ENCODE results near the gene ZDHHC13. TPM values are rescaled to one million over a fixed set of nuclear protein-coding genes. Genes with fewer than 3 reads are reported as not detected.

ZDHHC13 gene
- total and polyA plus RNA-seq, 9 of the 15 experiments (the other 6 are each of a cell fraction or from before 2014, with no cell fraction given): 4.7 to 18.6 (median 10.0) TPM

DNA sequence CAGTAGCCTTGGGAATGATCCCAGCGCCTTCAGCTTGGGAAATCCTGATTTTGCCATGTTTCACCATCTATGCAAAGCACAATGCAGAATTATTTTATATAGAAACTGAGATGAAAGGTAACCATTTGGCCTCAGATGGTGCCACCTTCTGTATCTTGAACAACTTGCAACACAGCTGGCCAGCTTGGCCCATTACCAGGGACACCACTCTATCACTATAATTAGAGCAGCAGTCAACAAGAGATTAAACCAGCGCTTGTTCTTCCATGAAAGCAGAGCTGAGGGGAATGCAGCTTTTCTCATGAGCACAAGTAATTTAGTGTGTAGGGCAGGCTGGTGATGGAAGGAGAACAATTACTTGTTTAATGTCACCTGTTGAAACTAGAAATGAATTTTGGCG lies 6.7 kb upstream of the ZDHHC13 start:
- H4K20me1 ChIP-seq (replicated peaks; ENCODE audit: control insufficient read depth, insufficient read depth, low read length): no peaks in the 10 kb centered on the region
- no peaks in the 10 kb centered on the region for H3K9me1 ChIP-seq (ENCODE audit: control insufficient read depth, insufficient read depth, low read length)
- 4% methylated on average over 3 of the region's 3 CpGs for WGBS (ENCODE audit: insufficient coverage, low coverage, missing lambda C conversion rate)
- no peaks in the 10 kb centered on the region for H3K4me1 ChIP-seq (replicated peaks in 1 of 2; ENCODE audit: control insufficient read depth in 2 of 2, insufficient read depth in 2 of 2, low read length in 2 of 2)
- in situ Hi-C loops (cut with MboI) (no loop called here), intact Hi-C loops (cut with micrococcal nuclease) (no loop called here)
- POLR2A ChIA-PET: interaction anchor here (1.1 kb wide), 2 partner anchors 12 to 122 kb away, joined by 4 read pairs; no protein-coding TSS in a partner anchor
- FAIRE-seq: no peak
- no peak overlapping the region for H3K4me2 ChIP-seq (ENCODE audit: insufficient read depth, low read length)
- TF ChIP-seq, protein P1, sequence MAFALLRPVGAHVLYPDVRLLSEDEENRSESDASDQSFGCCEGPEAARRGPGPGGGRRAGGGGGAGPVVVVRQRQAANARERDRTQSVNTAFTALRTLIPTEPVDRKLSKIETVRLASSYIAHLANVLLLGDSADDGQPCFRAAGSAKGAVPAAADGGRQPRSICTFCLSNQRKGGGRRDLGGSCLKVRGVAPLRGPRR (CRISPR knock-in tag; IDR thresholded peaks at IDR 0.05): no peak
- TF ChIP-seq NFIX (CRISPR knock-in tag; IDR thresholded peaks at IDR 0.05; ENCODE audit: low read depth) (no peak), DMBX1 (CRISPR knock-in tag; IDR thresholded peaks at IDR 0.05; ENCODE audit: borderline replicate concordance) (no peak), NR2F6 (CRISPR knock-in tag; IDR thresholded peaks at IDR 0.05) (no peak), HSF4 (CRISPR knock-in tag; IDR thresholded peaks at IDR 0.05; ENCODE audit: borderline replicate concordance) (no peak), MEF2D (tag; conservative IDR thresholded peaks at IDR 0.05; ENCODE audit: low read depth) (no peak), ZBTB7A (IDR thresholded peaks at IDR 0.05; ENCODE audit: borderline replicate concordance, control insufficient read depth, low read depth, low read length) (no peak), TOE1 (IDR thresholded peaks at IDR 0.05; ENCODE audit: borderline replicate concordance) (no peak), TOE1 (CRISPR knock-in tag; IDR thresholded peaks at IDR 0.05; ENCODE audit: borderline replicate concordance, low read depth) (no peak), ZEB2 (IDR thresholded peaks at IDR 0.05) (no peak), ASH1L (IDR thresholded peaks at IDR 0.05; ENCODE audit: borderline replicate concordance, low read depth, partially characterized antibody) (no peak)
- no peaks in the 10 kb centered on the region for H3K9me3 ChIP-seq (replicated peaks; ENCODE audit: control insufficient read depth, insufficient read depth, low read depth, low read length)
- no peak overlapping the region for H3K27ac ChIP-seq (ENCODE audit: extremely low read depth, low read depth, low read length)
- H3K9ac ChIP-seq (ENCODE audit: insufficient read depth in 1 of 2, low read depth in 2 of 2, low read length in 2 of 2): no peak overlapping the region
- no peak for ATAC-seq
- H3K36me3 ChIP-seq (ENCODE audit: control insufficient read depth, insufficient read depth, low read length): no peaks in the 10 kb centered on the region
- DNase-seq (ENCODE audit: extremely low read depth in 1 of 4, low spot score in 3 of 4): no peak
- no peaks in the 10 kb centered on the region for H3K79me2 ChIP-seq (ENCODE audit: control insufficient read depth, insufficient read depth, low read length)
- peaks cover 29 to 34% of the 10 kb centered on the region in 2 experiments for H3K27me3 ChIP-seq (ENCODE audit: control insufficient read depth in 2 of 2, insufficient read depth in 2 of 2, low read length in 2 of 2)
- H3K4me3 ChIP-seq: no peak overlapping the region
- CTCF ChIA-PET (ENCODE audit: low intra/inter-chr PET ratio): no interaction called here
- H2AFZ ChIP-seq (ENCODE audit: low read depth, low read length): no peak overlapping the region
- BruUV-seq (replicated peaks): no TSS peak

Measured in K562 (cell line).